MCF 10A (cell line): ENCODE data around the gene NWD2. TPM values are rescaled to one million over a fixed set of nuclear protein-coding genes. Genes with fewer than 3 reads are reported as not detected.

Experiments used
- BruUV-seq: library from RNA; stranded (reverse); fragments of 400-500 nt; replicated peaks from 2 replicates; lab custom pipeline; 2021; lab: Mats Ljungman, UMichigan
- CTCF ChIA-PET: fragments of 300-600 bp; sonication (Branson Sonifier 250); formaldehyde crosslinking; extraction: SDS; loops from one replicate; lab custom pipeline; 2021; ENCODE audit warnings: antibody characterized with exemption, inconsistent platforms; lab: Yijun Ruan, JAX
- POLR2A ChIA-PET: fragments of 300-600, 350-650 bp; sonication (Branson Sonifier 250); formaldehyde crosslinking; extraction: SDS; loops from one replicate; lab custom pipeline; 2020; ENCODE audit warnings: antibody characterized with exemption, inconsistent platforms; lab: Yijun Ruan, JAX
- DNase-seq: peaks from one replicate; pipeline ENCODE4 v3.0.0-alpha.2; 2018; ENCODE audit not compliant: unreplicated experiment
- H3K27ac Mint-ChIP-seq: one replicate; pipeline ENCODE4 v1.8.0; 2022; ENCODE audit warnings: mild to moderate bottlenecking, low read depth, mixed read lengths; ENCODE audit not compliant: unreplicated experiment
- H3K27me3 Mint-ChIP-seq: one replicate; pipeline ENCODE4 v1.8.0; 2022; ENCODE audit warnings: mixed read lengths; ENCODE audit not compliant: insufficient read depth, unreplicated experiment
- H3K36me3 Mint-ChIP-seq: one replicate; pipeline ENCODE4 v1.8.0; 2022; ENCODE audit warnings: mild to moderate bottlenecking, moderate library complexity, mixed read lengths; ENCODE audit not compliant: insufficient read depth, unreplicated experiment
- H3K4me1 Mint-ChIP-seq: one replicate; pipeline ENCODE4 v1.8.0; 2022; ENCODE audit warnings: mixed read lengths; ENCODE audit not compliant: insufficient read depth, unreplicated experiment
- H3K4me3 Mint-ChIP-seq: one replicate; pipeline ENCODE4 v1.8.0; 2022; ENCODE audit warnings: mild to moderate bottlenecking, moderate library complexity, mixed read lengths; ENCODE audit not compliant: unreplicated experiment
- H3K9me3 Mint-ChIP-seq: one replicate; pipeline ENCODE4 v1.8.0; 2022; ENCODE audit warnings: mixed read lengths; ENCODE audit not compliant: unreplicated experiment
- intact Hi-C: fragments of 100-400 bp; cut with micrococcal nuclease; formaldehyde crosslinking; loops from 2 replicates; pipeline ENCODE4 v1.14.1; 2022
- total RNA-seq: library from RNA; stranded (reverse); gene quantifications from 2 replicates; pipeline ENCODE4 v1.2.3, GENCODE V29; 2022
- TF ChIP-seq, protein P1 (sequence below): fragments of 200-600 bp; IDR thresholded peaks from one replicate; pipeline ENCODE4 v1.8.0; 2022; ENCODE audit warnings: antibody characterized with exemption, mild to moderate bottlenecking; ENCODE audit not compliant: unreplicated experiment

Gene NWD2
- total RNA-seq, 1 experiment from 2014 or later: not detected

DNA sequence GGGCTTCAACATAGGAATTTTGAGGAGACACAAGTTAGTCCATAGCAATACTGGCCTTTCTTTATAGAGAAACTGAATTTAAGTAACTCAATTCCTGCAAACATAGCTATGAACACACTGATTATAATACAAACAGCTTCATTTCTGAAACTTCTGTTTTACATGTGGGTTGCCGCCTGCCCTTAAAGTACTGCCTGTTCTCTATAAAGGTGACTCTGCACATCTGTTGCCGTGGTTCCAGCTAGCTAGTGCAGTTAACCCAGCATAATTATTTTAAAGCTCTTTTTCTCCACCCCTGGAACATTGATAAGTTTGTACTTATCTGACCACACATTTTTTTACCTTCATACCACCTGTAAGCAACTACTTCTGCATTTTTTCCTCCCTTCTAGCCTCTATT is 177.6 kb downstream of the NWD2 start:
- CTCF ChIA-PET: interaction anchor here (0.7 to 1.0 kb wide), 3 partner anchors 9 to 277 kb away, joined by 3 to 4 read pairs (median 3); a partner anchor contains a TSS
- H3K4me3 Mint-ChIP-seq: no peak overlapping the region
- no peaks in the 10 kb centered on the region for H3K27me3 Mint-ChIP-seq
- no peaks in the 10 kb centered on the region for H3K36me3 Mint-ChIP-seq
- no TSS peak for BruUV-seq
- DNase-seq: no peak
- H3K27ac Mint-ChIP-seq: no peak overlapping the region
- no peaks in the 10 kb centered on the region for H3K4me1 Mint-ChIP-seq
- H3K9me3 Mint-ChIP-seq: no peaks in the 10 kb centered on the region
- TF ChIP-seq, protein P1, sequence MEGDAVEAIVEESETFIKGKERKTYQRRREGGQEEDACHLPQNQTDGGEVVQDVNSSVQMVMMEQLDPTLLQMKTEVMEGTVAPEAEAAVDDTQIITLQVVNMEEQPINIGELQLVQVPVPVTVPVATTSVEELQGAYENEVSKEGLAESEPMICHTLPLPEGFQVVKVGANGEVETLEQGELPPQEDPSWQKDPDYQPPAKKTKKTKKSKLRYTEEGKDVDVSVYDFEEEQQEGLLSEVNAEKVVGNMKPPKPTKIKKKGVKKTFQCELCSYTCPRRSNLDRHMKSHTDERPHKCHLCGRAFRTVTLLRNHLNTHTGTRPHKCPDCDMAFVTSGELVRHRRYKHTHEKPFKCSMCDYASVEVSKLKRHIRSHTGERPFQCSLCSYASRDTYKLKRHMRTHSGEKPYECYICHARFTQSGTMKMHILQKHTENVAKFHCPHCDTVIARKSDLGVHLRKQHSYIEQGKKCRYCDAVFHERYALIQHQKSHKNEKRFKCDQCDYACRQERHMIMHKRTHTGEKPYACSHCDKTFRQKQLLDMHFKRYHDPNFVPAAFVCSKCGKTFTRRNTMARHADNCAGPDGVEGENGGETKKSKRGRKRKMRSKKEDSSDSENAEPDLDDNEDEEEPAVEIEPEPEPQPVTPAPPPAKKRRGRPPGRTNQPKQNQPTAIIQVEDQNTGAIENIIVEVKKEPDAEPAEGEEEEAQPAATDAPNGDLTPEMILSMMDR: no peak
- POLR2A ChIA-PET: interaction anchor here (0.7 kb wide), 1 partner anchor 21 kb away, joined by 6 read pairs; no protein-coding TSS in a partner anchor
- intact Hi-C loops: no loop called here

DNA sequence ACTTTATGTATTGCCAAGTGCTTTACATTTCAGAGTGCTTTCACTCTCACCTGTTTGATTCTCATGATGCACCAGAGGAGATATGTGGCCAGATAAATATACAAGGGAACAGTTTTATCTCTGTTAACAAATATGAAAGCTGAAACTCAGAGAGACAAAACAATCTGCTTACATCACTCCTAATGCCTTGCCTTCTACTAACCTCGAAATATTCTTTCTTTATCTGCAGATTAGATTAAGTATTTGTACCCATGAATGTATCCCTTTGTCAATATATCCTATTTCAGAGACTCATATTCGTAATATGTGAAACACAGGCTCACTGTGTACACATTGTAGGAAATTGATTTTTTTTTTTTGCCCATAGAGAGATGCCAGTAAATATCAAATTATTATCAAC is 178.1 kb downstream of the NWD2 start:
- Mint-ChIP-seq H3K27me3 (no peaks in the 10 kb centered on the region), H3K4me3 (no peak overlapping the region), H3K36me3 (no peaks in the 10 kb centered on the region), H3K27ac (no peak overlapping the region), H3K4me1 (no peaks in the 10 kb centered on the region), H3K9me3 (no peaks in the 10 kb centered on the region)
- POLR2A ChIA-PET: interaction anchor here (0.7 kb wide), 1 partner anchor 20 kb away, joined by 6 read pairs; no protein-coding TSS in a partner anchor
- BruUV-seq: no TSS peak
- no peak for DNase-seq
- TF ChIP-seq, protein P1: no peak
- intact Hi-C loops: no loop called here
- CTCF ChIA-PET: interaction anchor here (0.8 kb wide), 1 partner anchor 31 kb away, joined by 3 read pairs; a partner anchor contains a TSS

- Mint-ChIP-seq H3K9me3 (no peaks in the 10 kb centered on the region), H3K27me3 (no peaks in the 10 kb centered on the region), H3K27ac (no peak overlapping the region), H3K4me3 (no peak overlapping the region), H3K4me1 (no peaks in the 10 kb centered on the region), H3K36me3 (no peaks in the 10 kb centered on the region)
- BruUV-seq: no TSS peak
- CTCF ChIA-PET: interaction anchor here (1.3 to 1.4 kb wide), 2 partner anchors 13 to 30 kb away, joined by 3 to 5 read pairs; a partner anchor contains a TSS
- intact Hi-C loops: no loop called here
- TF ChIP-seq, protein P1: no peak
- no peak for DNase-seq
- POLR2A ChIA-PET: no interaction called here
Observed at GRCh38 chr4:37423310-37423709, 178.8 kb downstream of the NWD2 start.

DNA sequence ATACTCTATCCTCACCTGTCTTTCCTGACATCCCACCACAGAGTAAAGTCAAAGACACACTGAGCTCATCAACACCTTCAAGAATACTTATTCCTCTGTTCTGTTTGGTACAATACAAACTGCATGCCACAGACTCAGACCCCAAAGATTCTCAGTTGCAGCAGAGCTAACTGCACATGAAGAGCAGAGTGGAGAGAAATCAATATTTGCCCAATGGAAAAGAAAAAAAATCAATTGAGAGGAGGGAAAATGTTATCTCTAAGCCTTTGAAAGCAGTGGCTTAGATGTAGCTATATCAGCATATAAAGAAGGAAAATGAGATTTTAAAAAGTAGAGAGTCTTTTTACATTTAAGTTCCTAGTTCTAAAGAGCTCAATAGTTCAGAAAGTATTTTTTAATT is 180.2 kb downstream of the NWD2 start:
- Mint-ChIP-seq H3K9me3 (no peaks in the 10 kb centered on the region), H3K36me3 (no peaks in the 10 kb centered on the region), H3K27me3 (no peaks in the 10 kb centered on the region), H3K4me3 (no peak overlapping the region), H3K27ac (no peak overlapping the region), H3K4me1 (no peaks in the 10 kb centered on the region)
- intact Hi-C loops: no loop called here
- DNase-seq: no peak
- ChIA-PET CTCF (interaction anchor here (1.5 to 3.3 kb wide), 2 partner anchors 10 to 41 kb away, joined by 5 to 19 read pairs; no protein-coding TSS in a partner anchor), POLR2A (interaction anchor here (2.0 kb wide), 1 partner anchor 10 kb away, joined by 6 read pairs; no protein-coding TSS in a partner anchor)
- TF ChIP-seq, protein P1: no peak
- BruUV-seq: no TSS peak
